Spinal cord (tissue), 10 donors: ENCODE results near the gene TCN2. TPM values are rescaled to one million over a fixed set of nuclear protein-coding genes. Genes with fewer than 3 reads are reported as not detected.
A peak's percentile ranks its signal among the peaks of the same experiment; 100 is the strongest.

Source experiments
- DNase-seq, 6 donors: peaks; one replicate each; pipeline versions ENCODE4 v3.0.0 to v3.0.0-alpha.2; 2013 to 2015; ENCODE audit warnings: low spot score in 6 of 6, low read depth in 4 of 6
- H3K27ac ChIP-seq: one replicate; pipeline ENCODE4 v1.5.1; 2013; ENCODE audit warnings: low read depth, low read length, control low read depth
- H3K27me3 ChIP-seq: one replicate; pipeline ENCODE4 v1.6.1; 2013; ENCODE audit warnings: low read length; ENCODE audit not compliant: control insufficient read depth, insufficient read depth
- H3K36me3 ChIP-seq: one replicate; pipeline ENCODE4 v1.6.1; 2013; ENCODE audit warnings: low read length; ENCODE audit not compliant: control insufficient read depth, insufficient read depth
- H3K4me1 ChIP-seq: one replicate; pipeline ENCODE4 v1.6.1; 2013; ENCODE audit warnings: low read length; ENCODE audit not compliant: control insufficient read depth, insufficient read depth
- H3K4me3 ChIP-seq: one replicate; pipeline ENCODE4 v1.5.1; 2013; ENCODE audit warnings: low read depth, low read length, control low read depth
- H3K9me3 ChIP-seq: one replicate; pipeline ENCODE4 v1.6.1; 2013; ENCODE audit warnings: low read length; ENCODE audit not compliant: control insufficient read depth, insufficient read depth
- WGBS: methylation state at CpG from one replicate; pipeline ENCODE4 v1.1.5; 2013; ENCODE audit warnings: missing lambda C conversion rate; ENCODE audit not compliant: insufficient coverage; 5-methylcytosine and 5-hydroxymethylcytosine counted together
- polyA plus RNA-seq, 2 donors: library from polyadenylated mRNA; unstranded; fragments of 120-200 nt; gene quantifications; one replicate each; pipeline ENCODE4 v1.2.1, GENCODE V29; 2013; ENCODE audit not compliant: insufficient read length in 2 of 2
- total RNA-seq, 2 donors: library from RNA; depleted of rRNA in 1 of 2; stranded (reverse); fragments of 120-200 nt in 1 of 2; fragments of >200 nt in 1 of 2; gene quantifications; one replicate each; pipeline versions ENCODE4 v1.2.3 to v1.2.4, GENCODE V29; 2013 to 2014
- donor health status: healthy.

The TCN2 gene
- total and polyA plus RNA-seq, 4 donors = 29.9 to 118 (median 47.3) TPM

DNA sequence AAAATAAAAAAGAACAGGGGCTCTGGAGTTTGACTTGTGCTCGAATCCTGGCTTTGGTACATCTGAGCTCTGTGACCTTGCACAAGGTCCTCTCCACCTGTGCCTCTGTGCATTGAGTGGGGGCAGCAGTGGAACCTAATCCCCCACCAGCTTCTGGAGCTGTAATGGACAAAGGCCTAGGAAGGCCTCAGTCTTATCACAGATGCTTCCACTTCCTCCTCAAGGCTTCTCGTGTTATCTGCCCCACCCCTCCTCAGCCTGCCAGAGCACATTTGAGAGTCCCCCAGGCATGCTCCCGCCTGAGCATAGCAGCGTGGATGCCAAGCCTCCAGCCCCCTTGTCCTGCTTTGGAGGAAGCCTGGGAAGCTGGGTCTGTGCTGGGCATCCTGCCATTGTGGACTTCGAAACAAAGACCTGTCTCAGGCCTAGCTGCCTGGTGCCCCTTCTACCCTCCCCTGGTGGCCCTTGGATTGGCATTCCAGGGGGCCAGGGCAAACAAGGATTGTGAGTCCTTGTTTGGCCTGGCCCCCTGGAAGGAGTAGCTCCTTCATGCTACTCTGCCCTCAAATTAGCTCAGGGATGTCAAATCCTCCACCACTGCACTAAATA, 43.6 kb downstream of the TCN2 start:
- Histone ChIP-seq H3K27me3 (no peaks in the 10 kb centered on the region), H3K27ac (peak overlapping the region; percentile 22), H3K4me3 (no peak overlapping the region), H3K4me1 (peaks cover 10% of the 10 kb centered on the region), H3K36me3 (peaks cover 38% of the 10 kb centered on the region), H3K9me3 (no peaks in the 10 kb centered on the region)
- WGBS = 31% methylated on average over 5 of the region's 5 CpGs
- DNase-seq = peak in 2 of 6 donors; percentile 75 to 89

DNA sequence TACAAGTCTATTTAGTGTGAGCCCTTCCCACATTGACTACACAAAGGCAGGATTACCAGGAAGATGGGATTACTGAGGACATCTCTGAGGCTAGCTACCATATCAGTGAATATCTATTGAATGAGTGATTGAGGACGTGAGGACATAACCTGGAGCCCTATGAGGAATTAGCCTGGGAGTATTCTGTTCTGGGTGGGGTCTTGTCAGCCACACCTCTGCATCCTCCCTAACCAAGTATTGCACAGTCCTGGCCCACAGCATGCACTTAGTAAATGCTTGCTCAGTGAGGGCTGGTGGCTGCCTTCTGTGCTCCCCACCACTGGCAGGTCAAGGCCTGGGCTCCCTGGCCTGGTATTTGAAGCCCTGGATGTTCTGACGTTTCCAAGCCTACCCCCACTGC, 45.9 kb downstream of the TCN2 start:
- H3K36me3 ChIP-seq = peaks cover 22% of the 10 kb centered on the region
- H3K4me3 ChIP-seq = no peak overlapping the region
- no peaks in the 10 kb centered on the region for H3K27me3 ChIP-seq
- DNase-seq = no peak
- no peaks in the 10 kb centered on the region for H3K9me3 ChIP-seq
- H3K27ac ChIP-seq = no peak overlapping the region
- 87% methylated on average over 1 of the region's 2 CpGs for WGBS
- peaks cover 10% of the 10 kb centered on the region for H3K4me1 ChIP-seq

DNA sequence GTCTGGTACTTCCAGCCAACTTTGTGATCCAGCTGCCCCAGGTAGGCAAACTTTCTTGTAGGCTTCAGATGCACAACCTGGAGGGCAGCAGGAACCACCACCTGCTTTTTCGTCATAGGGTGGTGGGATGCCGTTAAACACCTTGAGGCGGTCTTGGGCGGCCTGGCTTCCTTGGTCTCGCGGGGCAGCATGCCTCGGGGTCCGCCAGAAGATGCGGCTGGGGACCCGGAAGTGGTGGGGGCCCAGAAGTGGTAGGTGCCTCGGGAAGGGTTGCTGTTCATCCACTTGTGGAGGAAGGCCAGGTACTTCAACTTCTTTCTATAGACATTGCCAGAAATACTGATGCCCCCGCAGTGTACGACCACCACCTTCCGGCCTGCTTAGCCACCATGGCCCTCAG, 47.4 kb downstream of the TCN2 start:
- Histone ChIP-seq H3K4me1 (peaks cover 10% of the 10 kb centered on the region), H3K36me3 (peaks cover 17% of the 10 kb centered on the region), H3K4me3 (no peak overlapping the region), H3K27ac (no peak overlapping the region), H3K9me3 (no peaks in the 10 kb centered on the region), H3K27me3 (no peaks in the 10 kb centered on the region)
- no peak for DNase-seq
- 98% methylated on average over 8 of the region's 14 CpGs for WGBS

DNA sequence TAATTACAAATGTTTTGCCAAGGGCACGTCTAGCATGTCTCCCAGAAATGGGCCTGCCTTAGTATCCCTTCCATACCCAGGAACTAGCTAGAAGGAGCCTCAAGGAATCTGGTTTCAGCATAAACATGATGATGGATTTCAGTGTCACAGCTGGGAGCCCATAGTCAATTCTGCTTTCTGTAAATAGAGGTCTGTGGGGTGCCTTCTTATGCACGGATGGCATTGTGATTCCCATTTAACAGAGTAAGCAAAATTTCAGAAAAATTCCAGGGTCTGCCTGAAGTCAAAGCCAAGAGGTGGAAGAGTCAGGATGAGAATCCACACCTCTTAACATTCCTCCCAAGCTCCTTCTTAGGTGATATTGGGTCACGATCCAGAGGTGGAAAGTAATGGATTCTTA, 48.6 kb downstream of the TCN2 start:
- H3K27ac ChIP-seq = no peak overlapping the region
- DNase-seq = peak in 1 of 6 donors; percentile 40
- WGBS = 50% methylated on average over 1 of the region's 3 CpGs
- peaks cover 16% of the 10 kb centered on the region for H3K36me3 ChIP-seq
- peaks cover 6% of the 10 kb centered on the region for H3K4me1 ChIP-seq
- no peak overlapping the region for H3K4me3 ChIP-seq
- no peaks in the 10 kb centered on the region for H3K27me3 ChIP-seq
- H3K9me3 ChIP-seq = no peaks in the 10 kb centered on the region

DNA sequence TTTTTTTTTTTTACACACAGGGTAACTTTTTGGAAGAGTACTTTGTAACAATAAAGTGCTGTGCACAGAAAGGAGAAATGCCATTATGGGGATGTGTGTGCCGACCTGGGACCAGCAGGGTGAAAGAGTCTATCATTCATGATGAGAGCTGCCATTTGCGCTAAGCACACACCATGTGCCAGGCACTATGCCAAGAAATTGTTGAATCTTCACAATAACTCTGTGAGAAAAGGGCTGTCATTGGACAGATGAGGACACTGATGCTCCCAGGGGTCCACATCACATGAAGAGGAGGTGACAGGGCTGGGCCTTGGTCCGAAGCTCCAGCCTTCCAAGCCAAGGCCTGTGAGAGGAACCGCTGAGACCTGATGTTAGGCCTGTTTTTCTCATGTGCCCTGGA, 55.1 kb downstream of the TCN2 start:
- H3K27me3 ChIP-seq = no peaks in the 10 kb centered on the region
- H3K4me3 ChIP-seq = no peak overlapping the region
- DNase-seq = peak in 1 of 6 donors; percentile 19
- no peak overlapping the region for H3K27ac ChIP-seq
- H3K9me3 ChIP-seq = no peaks in the 10 kb centered on the region
- H3K36me3 ChIP-seq = peaks cover 29% of the 10 kb centered on the region
- WGBS = 56% methylated on average over 1 of the region's 4 CpGs
- peaks cover 4% of the 10 kb centered on the region for H3K4me1 ChIP-seq

DNA sequence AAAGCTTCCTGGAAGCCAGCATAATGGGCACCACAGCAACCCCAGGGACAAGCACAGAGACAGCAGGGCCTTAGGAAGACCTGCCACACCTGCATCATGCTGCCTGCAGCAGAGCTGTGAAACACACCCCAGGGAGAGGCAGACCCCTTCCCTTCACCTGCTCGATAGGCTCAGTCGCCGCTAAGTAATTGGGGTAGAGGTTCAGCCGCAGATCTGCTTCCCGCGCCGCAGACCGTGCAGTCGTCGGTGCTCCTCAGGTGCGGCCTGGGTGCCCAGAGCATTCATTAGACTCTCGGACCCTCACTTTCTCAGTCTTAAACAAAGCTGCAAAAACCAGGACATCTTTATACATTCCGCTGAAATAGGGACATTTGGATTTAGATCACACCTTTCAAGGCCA, 57.8 kb downstream of the TCN2 start:
- H3K4me3 ChIP-seq = no peak overlapping the region
- H3K36me3 ChIP-seq = peaks cover 24% of the 10 kb centered on the region
- WGBS = 97% methylated on average over 10 of the region's 13 CpGs
- H3K27me3 ChIP-seq = no peaks in the 10 kb centered on the region
- H3K27ac ChIP-seq = no peak overlapping the region
- peaks cover 14% of the 10 kb centered on the region for H3K4me1 ChIP-seq
- DNase-seq = no peak
- no peaks in the 10 kb centered on the region for H3K9me3 ChIP-seq

DNA sequence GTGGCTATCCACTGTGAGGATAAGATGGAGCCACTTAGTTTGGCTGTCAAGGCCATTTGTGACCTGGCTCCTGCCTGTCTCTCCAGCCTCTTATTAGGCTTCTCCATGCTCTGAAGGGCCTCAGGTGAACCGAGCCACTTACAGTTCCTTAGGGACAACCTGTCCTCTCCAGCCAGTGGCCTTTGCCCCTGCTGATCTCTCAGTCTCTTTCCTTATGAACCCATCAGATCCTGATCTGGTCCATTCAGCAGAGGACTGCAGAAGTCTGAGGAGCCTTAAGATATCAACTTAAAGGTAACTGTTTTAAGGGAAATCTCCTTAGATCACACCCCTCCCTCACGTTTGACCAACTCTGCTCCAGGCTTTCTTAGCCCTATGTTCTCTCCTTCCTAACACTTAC, 58.3 kb downstream of the TCN2 start:
- Histone ChIP-seq H3K27ac (no peak overlapping the region), H3K36me3 (peaks cover 24% of the 10 kb centered on the region), H3K4me1 (peaks cover 14% of the 10 kb centered on the region), H3K9me3 (no peaks in the 10 kb centered on the region), H3K27me3 (no peaks in the 10 kb centered on the region), H3K4me3 (no peak overlapping the region)
- no peak for DNase-seq
- WGBS = 77% methylated on average over 1 of the region's 2 CpGs

DNA sequence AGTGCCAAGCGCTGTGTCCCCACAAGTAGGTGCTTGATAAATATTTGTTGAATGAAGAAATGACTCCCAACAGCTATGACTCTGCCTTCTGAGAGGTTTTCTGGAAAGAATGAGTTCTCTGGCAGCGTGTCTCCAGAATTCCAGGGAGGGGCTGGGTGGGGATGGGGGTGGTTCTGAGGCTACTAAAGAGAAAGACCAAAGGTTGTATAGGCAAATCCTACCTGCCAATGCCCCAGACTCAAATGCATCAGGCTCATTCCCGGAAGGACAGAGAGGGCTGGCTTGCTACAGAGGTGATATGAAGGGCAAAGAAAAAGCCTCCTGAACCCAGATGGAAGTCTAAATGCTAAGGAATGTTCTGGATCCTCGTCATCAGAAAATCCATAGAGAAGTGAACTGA, 58.8 kb downstream of the TCN2 start:
- no peak overlapping the region for H3K27ac ChIP-seq
- H3K4me3 ChIP-seq = no peak overlapping the region
- H3K9me3 ChIP-seq = no peaks in the 10 kb centered on the region
- no peaks in the 10 kb centered on the region for H3K27me3 ChIP-seq
- peaks cover 14% of the 10 kb centered on the region for H3K4me1 ChIP-seq
- peaks cover 24% of the 10 kb centered on the region for H3K36me3 ChIP-seq
- WGBS = 82% methylated on average over 3 of the region's 4 CpGs
- no peak for DNase-seq

DNA sequence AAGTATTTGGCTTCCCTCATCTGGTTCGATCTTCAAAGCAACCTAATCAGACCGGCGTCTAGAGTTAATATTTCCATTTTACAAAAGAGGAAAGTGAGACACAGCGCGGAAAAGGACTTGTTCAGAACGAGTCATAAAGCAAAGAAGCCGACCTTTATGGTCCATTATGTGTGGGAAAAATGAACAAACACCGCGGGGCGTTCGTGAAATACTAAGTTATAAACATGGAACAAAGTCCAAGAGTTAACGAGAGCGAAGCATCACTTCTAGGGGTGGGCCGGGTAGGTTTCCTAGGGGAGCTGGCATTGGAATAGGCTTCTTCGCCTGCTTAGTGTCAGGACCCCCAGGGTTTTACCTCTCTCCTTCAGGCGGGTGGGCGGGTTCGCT, 60.1 kb downstream of the TCN2 start:
- Histone ChIP-seq H3K4me1 (peaks cover 14% of the 10 kb centered on the region), H3K27me3 (no peaks in the 10 kb centered on the region), H3K36me3 (peaks cover 23% of the 10 kb centered on the region), H3K27ac (peak overlapping the region; percentile 3), H3K4me3 (peak overlapping the region; percentile 70), H3K9me3 (no peaks in the 10 kb centered on the region)
- 1% methylated on average over 15 of the region's 18 CpGs for WGBS
- no peak for DNase-seq

DNA sequence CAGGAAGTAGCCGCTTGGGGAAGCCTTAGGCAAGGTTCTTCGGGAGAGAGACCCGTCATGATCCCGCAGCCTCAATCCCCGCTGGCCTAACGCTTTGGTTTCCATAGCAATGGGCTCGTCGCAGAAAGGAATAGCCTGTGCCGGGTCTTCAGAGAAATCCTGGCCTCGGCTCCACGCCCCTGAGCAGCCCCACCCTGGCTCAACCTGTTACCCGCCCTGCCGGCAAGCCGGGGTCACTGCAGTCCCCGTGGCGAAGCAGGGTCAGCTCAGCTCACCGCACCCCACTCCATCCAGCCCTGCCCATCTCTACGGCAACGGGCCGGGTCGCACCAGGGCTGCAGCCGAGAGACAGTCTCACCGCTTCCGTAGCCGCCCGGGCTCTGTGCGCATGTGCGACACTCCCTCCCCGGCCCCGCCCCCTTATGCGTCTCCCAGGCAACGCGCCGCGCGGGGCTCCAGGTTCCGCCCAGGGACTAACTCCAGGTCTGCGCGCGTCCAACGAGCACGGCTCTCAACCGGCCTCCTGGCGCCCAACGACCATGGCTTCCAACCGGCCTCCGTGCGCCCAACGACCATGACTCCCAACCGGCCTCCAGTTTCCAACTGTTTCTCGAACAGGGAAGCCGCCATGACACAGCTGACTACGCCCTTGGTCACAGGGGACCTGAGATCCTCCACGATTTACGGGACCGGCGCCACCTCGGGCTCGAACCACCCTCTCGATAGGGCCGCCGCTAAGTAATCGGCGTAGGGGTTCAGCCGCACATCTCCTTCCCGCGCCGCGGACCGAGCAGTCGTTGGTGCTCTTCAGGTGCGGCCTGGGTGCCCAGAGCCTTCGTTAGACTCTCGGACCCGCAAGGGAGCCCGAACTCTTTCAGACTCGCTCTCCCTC, 60.8 kb downstream of the TCN2 start, which contains the start of gene DUSP18:
TSS of gene DUSP18 (minus strand) at position 382 of the 892 bp plus-strand sequence. CDS start 3,872 bp downstream, outside the sequence.
- Histone ChIP-seq H3K9me3 (no peaks in the 10 kb centered on the region), H3K4me3 (peak within 1 kb of the TSS; percentile 70), H3K27me3 (no peaks in the 10 kb centered on the region), H3K4me1 (peaks cover 14% of the 10 kb centered on the region), H3K36me3 (peaks cover 17% of the 10 kb centered on the region), H3K27ac (peak within 1 kb of the TSS; percentile 3)
- DNase-seq = peak; percentile 79 to 97 (median 86)
- under 1% methylated on average over 77 of the region's 77 CpGs for WGBS
